ENCODE data around the gene DZIP1. TPM values are rescaled to one million over a fixed set of nuclear protein-coding genes. Genes with fewer than 3 reads are reported as not detected.

The DZIP1 gene
- total and polyA plus RNA-seq, 10 of the 15 experiments (the other 5 are each of a cell fraction or from before 2014, with no cell fraction given) = 0.01 to 1.9 (median 0.55) TPM

- POLR2A ChIA-PET = no interaction called here
Measured at GRCh38 chr13:95608640-95609323, 35.7 kb downstream of the DZIP1 start.

More at GRCh38 chr13:95608640-95609323, 35.7 kb downstream of the DZIP1 start:
- Histone ChIP-seq H3K4me3 (no peak overlapping the region), H3K27ac (ENCODE audit: control insufficient read depth, insufficient read depth) (no peak overlapping the region), H3K4me1 (ENCODE audit: control insufficient read depth, insufficient read depth, low read length) (peaks cover 3% of the 10 kb centered on the region; the same call in 1 of the 2 replicates), H4K20me1 (ENCODE audit: control insufficient read depth, insufficient read depth) (no peaks in the 10 kb centered on the region), H3K36me3 (ENCODE audit: control insufficient read depth in 2 of 2, insufficient read depth in 2 of 2, low read length in 1 of 2) (no peaks in the 10 kb centered on the region), H3K79me2 (ENCODE audit: control insufficient read depth, insufficient read depth, low read length) (no peaks in the 10 kb centered on the region), H2AFZ (ENCODE audit: control insufficient read depth, low read depth, low read length) (no peak overlapping the region), H3K9me3 (replicated peaks; ENCODE audit: control insufficient read depth, insufficient read depth, low read length) (no peaks in the 10 kb centered on the region), H3K4me2 (ENCODE audit: control insufficient read depth, insufficient read depth) (no peak overlapping the region), H3K9ac (ENCODE audit: control insufficient read depth, insufficient read depth, low read length) (no peak overlapping the region), H3K27me3 (replicated peaks in 1 of 2; ENCODE audit: control insufficient read depth in 2 of 2, insufficient read depth in 2 of 2, low read length in 1 of 2) (peaks cover 0 to 2% of the 10 kb centered on the region in 2 experiments; a peak in 2 of 4 replicates)
- ChIA-PET RAD21 (ENCODE audit: unreplicated experiment) (interaction anchor here (0.6 to 0.8 kb wide), 2 partner anchors 13 to 76 kb away, joined by 4 to 8 read pairs; no protein-coding TSS in a partner anchor), CTCF (interaction anchor here (2.0 to 3.4 kb wide), 2 partner anchors 15 to 225 kb away, joined by 8 to 14 read pairs; no protein-coding TSS in a partner anchor), SMC1A (ENCODE audit: uncharacterized antibody, unreplicated experiment) (interaction anchor here (1.0 to 1.2 kb wide), 2 partner anchors 12 to 72 kb away, joined by 3 to 4 read pairs; no protein-coding TSS in a partner anchor)
- in situ Hi-C loops (cut with MboI) = loop anchor here (25.0 kb wide), 1 partner anchor 229 kb away; no protein-coding TSS in a partner anchor
- no TSS peak for BruUV-seq (replicated peaks)
- DNase-seq (ENCODE audit: low read depth, low spot score) = no peak
- WGBS (ENCODE audit: insufficient coverage, insufficient replicate concordance, low lambda C conversion rate, missing lambda C conversion rate) = 63% methylated on average over 6 of the region's 6 CpGs
- peak; percentile 69 for ATAC-seq
- TF ChIP-seq MLLT1 (IDR thresholded peaks at IDR 0.05) = no peak
- no peak for FAIRE-seq
- intact Hi-C loops (cut with micrococcal nuclease; ENCODE audit: unreplicated experiment) = no loop called here
